ENCODE data around the gene MYH11.
A peak's percentile ranks its signal among the peaks of the same experiment; 100 is the strongest.
"Not testable (repeated sequence)": the region's sequence is repeated elsewhere in the genome, so short reads cannot be mapped to it uniquely, and the experiment has no call there.

MYH11 gene

GRCh38 chr16:15660203-15660601 is 196.6 kb downstream of the MYH11 start:
- Mint-ChIP-seq H3K36me3 (peaks cover 15% of the 10 kb centered on the region), H3K27ac (peak overlapping the region; percentile 79), H3K27me3 (no peaks in the 10 kb centered on the region), H3K9me3 (no peaks in the 10 kb centered on the region), H3K4me3 (no peak overlapping the region), H3K4me1 (peaks cover 59% of the 10 kb centered on the region)

DNA sequence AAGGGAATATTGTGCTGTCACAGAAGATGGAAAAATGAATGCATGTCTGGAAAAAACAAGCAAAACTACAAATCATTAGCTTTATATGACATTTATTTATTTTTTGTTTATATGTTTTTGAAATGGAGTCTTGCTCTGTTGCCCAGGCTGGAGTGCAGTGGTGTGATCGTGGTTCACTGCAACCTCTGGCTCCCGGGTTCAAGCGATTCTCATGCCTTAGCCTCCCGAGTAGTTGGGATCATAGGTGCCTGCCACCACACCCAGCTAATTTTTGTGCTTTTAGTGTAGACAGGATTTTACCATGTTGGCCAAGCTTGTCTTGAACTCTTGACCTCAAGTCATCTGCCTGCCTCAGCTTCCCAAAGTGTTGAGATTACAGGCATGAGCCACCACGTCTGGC is 198.3 kb downstream of the MYH11 start:
- Mint-ChIP-seq H3K36me3 (peaks cover 15% of the 10 kb centered on the region), H3K27ac (peak overlapping the region; percentile 71), H3K4me3 (peak overlapping the region; percentile 26), H3K27me3 (no peaks in the 10 kb centered on the region), H3K9me3 (no peaks in the 10 kb centered on the region), H3K4me1 (peaks cover 64% of the 10 kb centered on the region)

DNA sequence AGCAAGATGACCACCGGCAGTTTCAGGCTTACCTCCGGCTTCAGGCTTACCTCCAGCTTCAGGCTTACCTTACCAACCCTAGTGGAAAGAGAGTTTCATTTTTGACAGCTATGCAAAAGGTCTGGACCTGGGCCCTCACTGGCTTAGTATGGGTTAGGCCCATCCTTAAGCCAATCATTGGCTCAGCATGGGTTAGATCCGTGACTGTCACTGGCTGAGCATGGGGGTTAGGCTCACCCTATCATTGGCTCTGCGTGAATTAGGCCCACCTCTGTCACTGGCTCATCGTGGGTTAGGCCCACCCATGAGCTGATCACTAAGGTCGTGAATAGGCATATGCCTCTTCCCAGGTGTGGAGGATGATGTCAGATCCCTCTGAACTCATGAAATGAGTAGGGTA is 198.7 kb downstream of the MYH11 start:
- H3K9me3 Mint-ChIP-seq = no peaks in the 10 kb centered on the region
- peaks cover 64% of the 10 kb centered on the region for H3K4me1 Mint-ChIP-seq
- no peaks in the 10 kb centered on the region for H3K27me3 Mint-ChIP-seq
- H3K27ac Mint-ChIP-seq = peak overlapping the region; percentile 62
- peaks cover 15% of the 10 kb centered on the region for H3K36me3 Mint-ChIP-seq
- no peak overlapping the region for H3K4me3 Mint-ChIP-seq

- not testable (repeated sequence) for H3K9me3 Mint-ChIP-seq, H3K27ac Mint-ChIP-seq, H3K36me3 Mint-ChIP-seq, H3K4me3 Mint-ChIP-seq, H3K27me3 Mint-ChIP-seq
- H3K4me1 Mint-ChIP-seq = peaks cover 68% of the 10 kb centered on the region
Measured at GRCh38 chr16:15655561-15655960, 201.3 kb downstream of the MYH11 start.

DNA sequence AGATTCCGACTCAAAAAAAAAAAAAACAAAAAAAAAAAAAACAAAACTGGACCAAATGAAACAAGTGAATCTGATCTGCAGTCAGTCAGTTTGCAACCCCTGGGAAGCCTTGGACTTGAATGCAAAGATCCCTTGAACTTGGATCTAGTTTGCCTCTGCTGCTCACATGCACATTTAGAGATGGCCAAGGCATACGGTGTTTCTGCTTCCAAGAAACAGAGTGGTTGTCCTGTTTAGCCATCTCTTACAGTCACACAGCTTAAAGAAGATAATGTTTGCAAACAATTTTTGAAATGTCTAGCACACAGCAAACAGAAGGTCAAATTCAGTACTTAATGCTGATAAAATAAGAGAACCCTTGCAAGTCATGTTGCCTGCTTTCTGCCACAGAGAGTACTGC is 202.2 kb downstream of the MYH11 start:
- no peaks in the 10 kb centered on the region for H3K27me3 Mint-ChIP-seq
- peaks cover 5% of the 10 kb centered on the region for H3K36me3 Mint-ChIP-seq
- H3K9me3 Mint-ChIP-seq = no peaks in the 10 kb centered on the region
- no peak overlapping the region for H3K27ac Mint-ChIP-seq
- H3K4me1 Mint-ChIP-seq = peaks cover 63% of the 10 kb centered on the region
- H3K4me3 Mint-ChIP-seq = no peak overlapping the region

- Mint-ChIP-seq H3K27me3 (no peaks in the 10 kb centered on the region), H3K9me3 (no peaks in the 10 kb centered on the region), H3K36me3 (peaks cover 2% of the 10 kb centered on the region), H3K4me1 (peaks cover 54% of the 10 kb centered on the region), H3K4me3 (peak overlapping the region; percentile 68), H3K27ac (no peak overlapping the region)
Measured at GRCh38 chr16:15653227-15653626, 203.6 kb downstream of the MYH11 start.

Data from activated naive CD4-positive, alpha-beta T cell treated with anti-CD3 and anti-CD28 coated beads, Interleukin-2, amount 50 U/mL, for 24 hours (primary cell).